HS-5 (cell line): ENCODE measurements around the gene LITAF.
"Not testable (repeated sequence)": the region's sequence is repeated elsewhere in the genome, so short reads cannot be mapped to it uniquely, and the experiment has no call there.

Experiments
- DNase-seq: peaks from one replicate; pipeline ENCODE4 v3.0.0-alpha.2; 2012; ENCODE audit warnings: low read depth

The LITAF gene

DNA sequence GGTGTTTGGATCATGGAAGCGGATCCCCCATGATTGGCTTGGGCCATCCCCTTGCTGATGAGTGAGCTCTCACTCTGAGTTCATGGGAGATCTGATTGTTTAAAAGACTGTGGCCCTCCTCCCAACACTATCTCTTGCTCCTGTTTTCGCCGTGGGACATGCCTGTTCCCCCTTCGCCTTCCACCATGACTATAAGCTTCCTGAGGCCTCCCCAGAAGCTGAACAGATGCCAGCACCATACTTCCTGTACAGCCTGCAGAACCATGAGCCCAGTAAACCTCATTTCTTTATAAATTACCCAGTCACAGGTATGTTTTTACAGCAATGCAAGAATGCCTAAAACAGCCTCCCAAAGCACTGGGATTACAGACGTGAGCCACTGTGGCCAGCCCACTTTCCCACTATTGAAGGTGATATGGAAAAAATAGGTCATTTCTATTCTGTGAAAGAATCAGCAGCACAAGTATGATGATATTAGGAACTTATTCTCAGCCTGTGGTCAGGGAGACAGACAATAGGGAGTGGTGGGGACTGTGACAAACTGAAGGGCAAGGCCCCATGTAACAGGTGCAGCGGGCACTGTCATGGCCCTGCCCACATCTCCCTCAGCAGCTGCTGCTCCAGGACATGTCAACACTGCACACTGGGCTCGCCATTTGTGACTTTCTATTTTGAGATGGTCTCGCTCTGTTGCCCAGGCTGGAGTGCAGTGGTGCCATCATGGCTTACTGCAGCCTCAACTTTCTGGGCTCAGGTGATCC is 33.7 kb upstream of the LITAF start:
- no peak for DNase-seq

DNA sequence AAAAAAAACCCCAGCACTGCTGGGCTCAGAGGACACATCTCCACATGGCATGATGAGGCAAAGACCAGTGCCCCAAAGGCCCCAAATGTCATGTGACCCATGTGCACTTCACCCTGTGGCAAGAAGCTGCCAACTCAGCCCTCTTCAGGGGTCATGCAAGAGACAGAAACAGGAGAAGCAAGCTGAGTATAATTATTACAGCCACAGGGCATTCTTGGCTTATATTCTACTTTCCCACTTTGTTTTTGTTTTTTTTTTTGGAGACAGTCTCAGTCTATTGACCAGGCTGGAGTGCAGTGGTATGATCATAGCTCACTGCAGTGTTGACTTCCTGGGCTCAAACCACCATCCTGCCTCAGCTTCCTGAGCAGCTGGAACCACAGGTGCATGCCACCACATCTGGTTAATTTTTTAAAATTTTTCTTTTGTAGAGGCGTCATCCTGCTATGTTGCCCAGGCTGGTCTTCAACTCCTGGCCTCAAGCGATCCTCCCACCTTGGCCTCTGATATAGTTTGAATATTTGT is 32.7 kb upstream of the LITAF start:
- DNase-seq = no peak

DNA sequence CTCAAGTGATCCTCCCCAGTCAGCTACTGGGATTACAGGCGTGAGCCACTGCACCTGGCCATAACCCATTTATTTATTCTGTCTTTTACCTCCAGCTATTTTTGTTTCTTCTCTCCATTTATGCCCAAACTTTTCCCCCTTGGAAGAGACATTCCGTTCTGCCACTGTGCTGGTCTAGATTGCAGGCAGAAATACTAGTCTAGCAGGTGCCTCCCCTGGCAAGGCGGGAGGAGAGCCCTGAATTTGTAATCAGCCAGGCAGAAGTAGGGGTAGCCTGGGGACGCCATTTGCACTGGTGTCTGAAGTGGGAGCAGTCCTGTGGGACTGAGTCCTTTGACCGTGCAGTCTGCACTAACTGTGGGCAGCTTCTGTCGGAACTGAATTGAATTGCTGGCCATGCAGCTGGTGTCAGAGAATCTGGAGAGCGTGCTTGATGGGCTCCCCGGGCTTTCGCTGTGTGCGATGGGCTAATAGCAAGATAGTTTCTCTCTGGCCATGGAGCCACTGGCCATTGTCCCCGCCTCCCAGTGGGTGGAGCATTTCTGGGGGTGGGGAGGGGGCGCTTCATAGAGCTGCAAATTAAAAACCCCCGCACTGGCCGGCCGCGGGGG is 31.5 kb upstream of the LITAF start:
- DNase-seq = no peak

DNA sequence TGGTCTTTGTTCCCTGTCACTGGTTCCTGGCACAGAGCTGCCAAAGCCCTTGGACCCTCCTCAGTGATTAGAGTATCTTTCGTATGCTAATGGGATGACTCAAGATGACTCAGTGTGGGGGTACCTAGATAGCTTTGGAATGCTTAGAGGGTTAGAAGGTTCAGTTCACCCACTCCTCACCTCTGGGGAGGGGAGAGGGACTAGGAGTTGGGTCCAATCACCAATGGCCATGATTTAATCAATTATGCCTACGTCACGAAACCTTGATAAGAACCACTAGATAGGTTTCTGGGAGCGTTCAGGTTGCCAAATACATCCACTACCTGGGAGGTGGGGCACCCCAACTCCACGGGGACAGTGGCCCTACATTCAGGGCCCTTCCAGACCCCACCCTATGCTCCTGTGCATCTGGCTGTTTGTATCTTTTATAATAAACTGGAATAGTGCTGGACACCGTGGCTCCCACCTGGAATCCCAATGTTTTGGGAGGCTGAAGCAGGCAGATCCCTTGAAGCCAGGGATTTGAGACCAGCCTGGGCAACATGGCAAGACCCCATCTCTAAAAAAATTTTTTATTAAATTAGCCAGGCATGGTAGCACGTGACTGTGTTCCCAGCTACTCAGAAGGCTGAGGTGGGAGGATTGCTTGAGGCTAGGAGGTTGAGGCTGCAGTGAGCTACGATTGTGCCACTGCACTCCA is 29.2 kb upstream of the LITAF start:
- DNase-seq = no peak

DNA sequence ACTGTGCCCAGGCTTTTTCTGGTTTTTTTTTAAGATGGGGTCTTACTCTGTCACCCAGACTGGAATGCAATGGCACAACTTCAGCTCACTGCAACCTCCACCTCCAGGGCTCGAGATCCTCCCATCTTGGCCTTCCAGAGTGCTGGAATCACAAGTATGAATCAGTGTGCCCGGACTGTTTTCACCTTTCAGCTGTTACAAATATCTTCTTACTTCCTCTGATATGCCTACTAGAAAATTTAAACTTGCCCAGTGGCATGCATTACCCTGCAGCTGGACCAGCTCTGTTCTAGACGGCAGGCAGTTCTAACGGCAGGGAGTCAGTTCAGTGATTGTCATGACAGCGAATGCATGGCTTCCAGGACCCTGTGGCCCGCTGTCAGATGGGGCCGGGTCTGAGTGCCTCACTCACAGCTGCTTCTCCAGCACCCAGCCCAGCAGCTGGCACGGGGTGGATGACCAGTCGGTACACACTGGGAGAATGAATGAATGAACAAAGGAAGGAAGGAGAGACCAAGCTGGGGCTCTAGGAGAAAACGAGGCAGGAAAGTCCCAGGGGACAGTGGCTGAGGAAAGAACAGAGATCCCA is 28.0 kb upstream of the LITAF start:
- DNase-seq = no peak

DNA sequence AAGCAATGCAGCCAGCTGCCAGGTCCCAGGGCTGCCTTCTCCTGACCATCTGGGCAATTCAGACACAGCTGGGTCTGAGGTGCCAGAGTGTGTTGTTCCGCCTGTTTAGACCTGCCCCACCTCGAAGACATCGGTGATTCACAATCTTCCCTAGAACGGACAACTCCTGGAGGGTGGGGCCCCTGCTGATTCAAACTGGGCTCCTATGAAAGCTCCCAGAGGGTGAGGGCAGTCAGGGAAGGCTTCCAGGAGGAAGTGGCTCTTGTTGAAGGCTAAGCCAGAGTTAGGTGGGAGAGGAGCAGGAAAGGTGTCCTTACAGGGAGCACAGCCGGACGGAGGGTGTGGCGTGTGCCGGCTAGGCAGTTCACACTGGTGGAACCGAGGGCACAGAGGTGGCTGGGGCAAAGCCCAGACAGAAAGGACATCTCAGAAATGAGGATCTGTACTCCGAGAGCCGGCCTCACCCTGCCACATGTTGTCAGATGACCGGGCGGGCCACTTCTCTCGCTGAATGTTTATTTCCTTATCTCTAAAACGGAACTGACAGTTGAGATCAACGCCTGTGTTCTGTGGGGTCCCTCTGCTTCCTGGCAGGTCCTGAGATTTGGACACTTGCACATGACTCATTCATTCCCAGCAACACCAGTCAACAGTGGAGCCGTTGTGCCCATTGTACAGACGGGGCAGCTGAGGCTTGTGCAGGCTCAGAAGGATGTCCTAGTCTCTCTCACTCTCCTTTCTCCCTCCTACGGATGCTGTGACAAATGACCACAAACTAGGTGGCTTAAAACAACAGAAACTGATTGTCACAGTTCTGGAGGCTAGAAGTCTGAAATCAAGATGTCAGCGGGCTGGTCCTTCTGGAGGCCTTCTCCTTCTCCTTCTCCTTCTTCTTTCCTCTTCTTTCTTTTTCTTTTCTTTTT is 26.9 kb upstream of the LITAF start:
- DNase-seq = no peak

DNA sequence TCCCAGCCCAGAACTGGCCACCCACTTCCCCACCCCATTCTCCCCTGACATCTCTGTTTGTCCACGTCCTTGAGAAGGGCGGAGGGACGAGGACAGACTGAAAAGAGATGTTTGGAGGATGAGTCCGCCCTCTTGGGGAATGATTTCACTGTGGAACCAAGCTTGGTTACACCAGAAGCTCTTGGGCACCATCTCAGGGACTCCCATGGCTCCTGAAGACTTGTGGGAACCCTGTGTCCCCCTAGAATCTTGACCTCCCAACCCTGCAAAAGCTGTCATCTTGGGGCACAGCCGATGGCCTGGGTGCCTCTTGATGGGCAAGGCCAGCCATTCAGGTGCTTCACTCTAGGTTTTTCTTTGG is 25.9 kb upstream of the LITAF start:
- DNase-seq = no peak

DNA sequence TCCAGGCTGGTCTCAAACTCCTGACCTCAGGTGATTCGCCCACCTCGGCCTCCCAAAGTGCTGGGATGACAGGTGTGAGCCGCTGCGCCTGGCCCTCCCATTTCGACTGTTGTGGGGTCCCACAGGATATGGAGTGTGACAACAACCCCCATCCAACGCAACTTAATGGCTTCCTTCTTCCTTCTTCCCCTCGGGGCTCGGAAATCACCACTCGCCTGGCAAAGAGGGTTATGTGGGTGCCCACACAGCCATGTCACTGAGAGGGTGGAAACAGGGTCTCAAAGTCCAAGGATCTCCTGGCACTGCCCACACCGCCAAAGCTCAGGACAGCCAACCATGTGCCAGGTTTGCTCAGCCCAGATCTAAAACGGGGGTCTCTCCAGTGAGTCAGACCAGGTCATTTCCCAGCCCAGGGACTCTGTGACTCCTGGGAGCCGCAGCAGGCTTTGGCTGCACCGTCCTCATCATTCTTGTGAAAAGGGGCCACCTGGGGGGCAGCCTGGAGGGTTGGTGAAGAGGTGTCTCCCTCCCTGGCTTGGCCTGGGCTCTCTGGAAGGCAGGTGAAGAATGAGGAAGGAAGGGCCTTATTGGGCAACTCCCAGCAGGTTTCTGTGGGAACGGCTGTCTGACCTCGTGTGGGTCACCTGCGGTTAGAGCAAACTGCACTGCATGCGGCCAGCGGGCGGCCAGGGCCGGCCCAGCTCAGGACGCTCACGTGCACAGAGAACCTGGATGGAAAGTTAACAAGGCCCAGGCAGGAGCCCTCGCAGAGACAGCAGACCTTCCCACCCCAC is 25.3 kb upstream of the LITAF start:
- DNase-seq = no peak

DNA sequence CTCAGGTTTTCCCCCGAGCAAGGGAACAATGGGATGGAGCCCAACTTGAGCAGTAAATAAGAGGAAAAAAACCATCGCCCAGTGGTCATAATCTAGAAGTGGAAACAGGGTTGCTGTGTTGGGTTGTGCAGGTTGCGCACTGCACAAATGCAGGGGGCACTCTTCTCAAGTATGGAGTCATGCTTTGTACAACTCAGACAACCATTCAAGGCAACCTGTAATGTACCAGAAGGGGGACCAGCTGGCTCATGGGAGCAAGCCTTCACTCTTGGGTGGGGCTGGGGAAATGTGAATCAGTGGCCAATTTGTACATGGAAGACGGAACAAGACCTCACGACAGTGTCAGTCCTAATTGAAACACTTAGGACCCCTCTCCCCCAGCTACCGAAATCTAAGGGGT is 23.9 kb upstream of the LITAF start:
- no peak for DNase-seq

DNA sequence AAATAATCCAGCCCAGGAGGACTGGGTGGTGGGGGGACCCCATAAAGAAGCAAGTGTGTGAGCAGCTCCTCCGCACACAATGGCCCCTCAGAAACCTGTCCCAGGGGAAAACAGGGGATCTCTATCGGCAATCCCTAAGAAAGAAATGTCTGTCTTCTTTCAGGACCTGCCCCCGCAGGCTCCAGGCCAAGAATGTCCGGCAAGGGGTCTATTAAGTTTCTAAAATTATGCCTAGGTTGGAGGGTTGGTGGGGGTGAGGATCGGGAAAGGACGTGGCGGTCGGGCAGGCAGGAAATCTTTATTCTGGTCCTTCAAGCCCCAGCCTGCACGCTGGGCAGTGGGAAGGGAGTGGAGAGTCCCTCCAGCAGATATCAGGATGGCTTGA is 23.4 kb upstream of the LITAF start:
- DNase-seq = no peak

DNA sequence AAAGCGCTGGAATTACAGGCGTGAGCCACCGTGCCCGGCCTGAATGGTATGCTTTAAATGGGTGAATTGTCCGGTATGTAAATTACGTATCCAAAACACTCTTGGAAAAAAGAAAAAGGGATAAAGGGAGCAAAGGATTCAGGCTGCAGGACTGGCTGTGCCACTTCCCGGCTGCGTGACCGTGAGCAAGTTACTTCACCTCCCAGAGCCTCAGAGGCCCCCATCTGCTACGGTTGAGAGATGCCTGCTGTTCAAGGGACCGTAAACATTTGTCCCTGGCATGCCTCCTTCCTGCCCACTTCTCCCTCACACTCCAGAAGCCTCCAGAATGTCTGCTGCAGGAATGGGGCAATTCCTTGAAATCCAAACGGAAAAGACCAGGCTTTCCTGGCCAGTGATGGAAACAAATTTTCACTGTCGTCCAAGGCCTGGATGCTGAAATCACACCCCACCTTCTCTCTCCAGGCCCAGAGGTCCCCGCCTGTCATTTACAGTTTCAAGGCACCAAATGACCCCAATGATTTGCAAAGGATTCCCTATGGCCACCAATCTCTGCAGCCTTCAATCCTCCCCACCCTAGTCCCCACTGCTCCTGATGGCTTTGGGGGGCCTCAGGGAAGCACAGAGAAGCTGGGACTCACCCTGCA is 22.9 kb upstream of the LITAF start:
- no peak for DNase-seq

DNA sequence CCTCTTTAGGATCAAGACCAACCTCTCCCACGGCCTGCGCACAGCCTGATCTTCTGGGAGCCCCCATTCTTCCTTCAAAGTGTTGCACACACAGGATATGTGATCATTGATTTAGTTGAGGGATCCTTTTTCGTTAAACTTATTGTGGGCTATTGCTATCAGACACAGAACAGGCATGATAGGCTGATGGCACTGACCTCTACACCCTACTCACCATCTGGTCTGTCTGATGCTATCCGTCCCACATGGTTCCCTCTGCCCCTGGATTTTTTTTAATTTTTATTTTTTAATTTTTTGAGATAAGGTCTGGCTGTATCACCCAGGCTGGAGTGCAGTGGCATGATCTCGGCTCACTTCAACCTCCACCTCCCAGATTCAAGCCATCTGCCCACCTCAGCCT is 19.2 kb upstream of the LITAF start:
- no peak for DNase-seq

DNA sequence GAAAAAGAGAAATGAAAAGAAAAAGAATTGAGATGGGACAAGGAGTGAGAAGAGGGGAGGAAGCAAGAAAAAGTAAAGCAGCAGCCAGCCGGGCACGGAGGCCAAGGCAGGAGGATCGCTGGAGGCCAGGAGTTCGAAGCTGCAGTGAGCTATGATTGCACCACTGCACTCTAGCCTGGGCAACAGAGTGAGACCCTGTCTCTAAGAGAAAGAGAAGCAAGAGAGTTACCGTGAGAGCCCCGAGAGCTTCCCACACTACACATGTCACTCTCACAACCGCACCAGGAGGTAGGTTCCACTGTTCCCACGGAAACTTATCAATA is 18.8 kb upstream of the LITAF start:
- DNase-seq = no peak

DNA sequence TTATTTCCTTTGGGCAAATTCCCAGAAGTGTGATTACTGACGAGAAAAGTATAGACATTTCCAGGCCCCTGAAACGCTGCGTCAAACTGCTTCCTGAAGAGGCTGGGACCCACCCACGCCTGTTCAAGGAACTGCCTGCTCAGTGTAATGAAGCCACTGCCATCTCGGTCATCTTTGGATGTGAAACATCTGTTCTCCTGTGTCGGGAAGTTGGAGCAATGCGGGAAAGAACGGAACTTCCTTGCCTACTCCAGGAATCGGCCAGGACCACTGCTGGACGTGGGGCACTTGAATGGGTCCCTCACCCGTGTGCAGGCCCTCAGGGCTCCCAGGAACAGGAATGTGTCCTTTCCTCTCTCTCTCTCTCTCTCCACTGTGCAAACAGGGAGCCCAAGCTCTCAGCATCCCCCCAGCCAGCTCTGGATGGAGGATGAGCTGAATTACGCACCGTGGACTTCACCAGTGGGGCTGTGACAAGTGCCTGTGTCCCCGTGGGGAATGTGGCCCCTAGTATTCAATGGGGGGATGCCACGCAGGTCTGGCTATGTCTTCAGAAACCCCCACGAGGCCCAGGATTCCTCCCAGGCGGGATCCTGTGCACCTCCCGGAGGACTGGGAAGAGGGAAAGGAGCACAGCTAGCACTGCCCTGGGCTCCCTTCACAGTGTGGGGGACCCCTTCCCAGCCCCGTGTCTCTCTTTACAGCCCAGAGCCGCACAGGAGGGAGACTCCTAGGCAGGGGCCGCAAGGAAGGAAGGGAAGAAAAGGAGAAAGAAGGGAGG is 18.3 kb upstream of the LITAF start:
- no peak for DNase-seq

DNA sequence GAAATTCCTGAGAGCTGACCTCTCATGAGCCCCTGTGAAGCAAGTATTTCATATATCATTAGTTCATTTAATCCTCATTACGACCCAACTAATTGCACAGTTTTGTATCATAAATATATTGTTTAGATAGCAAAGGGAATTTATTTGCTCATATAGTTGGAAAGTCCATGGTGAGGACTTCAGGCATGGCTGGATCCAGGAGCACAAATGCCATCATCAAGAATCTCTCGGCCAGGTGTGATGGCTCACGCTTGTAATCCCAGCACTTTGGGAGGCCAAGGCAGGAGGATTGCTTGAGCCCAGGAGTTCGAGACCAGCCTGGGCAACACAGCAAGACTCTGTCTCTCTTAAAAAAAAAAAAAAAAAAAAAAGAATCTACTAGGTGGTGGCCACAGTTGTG is 17.6 kb upstream of the LITAF start:
- DNase-seq = not testable (repeated sequence)

DNA sequence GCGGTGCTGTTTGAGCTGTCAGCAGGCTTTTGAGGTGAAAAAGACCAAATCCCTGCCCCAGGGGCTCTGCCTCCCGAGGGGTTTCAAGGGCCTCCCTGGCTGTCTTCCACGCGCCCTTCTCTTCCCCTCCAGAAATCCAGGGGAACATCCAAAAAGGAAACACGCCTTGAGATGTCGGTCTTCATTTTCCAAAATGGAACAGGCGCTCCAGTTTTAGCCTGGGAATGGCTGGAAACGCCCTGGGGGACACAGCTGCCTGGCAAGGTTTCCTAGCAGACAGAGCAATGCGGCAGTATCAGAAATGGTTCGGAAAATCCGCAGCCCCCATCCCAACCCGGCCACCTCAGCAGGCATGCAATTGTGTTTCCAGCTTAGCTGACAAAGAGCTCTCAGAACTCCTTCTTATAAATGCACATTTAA is 16.6 kb upstream of the LITAF start:
- DNase-seq = no peak

DNA sequence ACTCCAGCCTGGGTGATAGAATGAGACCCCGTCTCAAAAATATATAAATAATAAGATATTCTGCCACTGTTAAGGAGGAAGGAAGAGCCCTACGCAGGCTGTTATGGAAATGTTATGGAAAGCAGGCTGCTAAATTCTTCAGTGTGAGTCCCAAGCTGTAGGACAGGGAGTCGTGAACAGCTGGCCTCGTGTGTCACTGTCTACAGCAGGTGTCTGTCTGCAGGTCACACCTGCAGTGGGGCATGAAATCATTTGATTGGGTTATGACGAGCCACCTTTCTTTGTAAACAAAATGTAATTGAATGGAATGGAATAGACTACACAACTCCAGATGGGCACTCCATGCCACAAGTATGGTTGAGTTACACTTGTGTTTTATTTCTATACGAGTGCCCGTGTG is 15.6 kb upstream of the LITAF start:
- no peak for DNase-seq

DNA sequence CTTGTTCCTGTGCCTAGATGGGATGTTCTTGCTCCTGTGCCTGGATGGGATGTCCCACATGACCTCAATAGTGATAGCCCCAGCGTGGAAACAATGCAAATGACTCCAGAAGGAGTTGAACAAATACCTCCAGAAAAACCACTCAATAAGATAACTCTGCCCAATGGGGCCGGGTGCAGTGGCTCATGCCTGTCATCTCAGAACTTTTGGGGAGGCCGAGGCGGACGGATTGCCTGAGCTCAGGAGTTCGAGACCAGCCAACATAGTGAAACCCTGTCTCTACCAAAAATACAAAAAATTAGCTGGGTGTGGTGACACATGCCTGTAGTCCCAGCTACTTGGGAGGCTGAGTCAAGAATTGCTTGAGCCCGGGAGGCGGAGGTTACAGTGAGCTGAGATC is 15.2 kb upstream of the LITAF start:
- DNase-seq = no peak

DNA sequence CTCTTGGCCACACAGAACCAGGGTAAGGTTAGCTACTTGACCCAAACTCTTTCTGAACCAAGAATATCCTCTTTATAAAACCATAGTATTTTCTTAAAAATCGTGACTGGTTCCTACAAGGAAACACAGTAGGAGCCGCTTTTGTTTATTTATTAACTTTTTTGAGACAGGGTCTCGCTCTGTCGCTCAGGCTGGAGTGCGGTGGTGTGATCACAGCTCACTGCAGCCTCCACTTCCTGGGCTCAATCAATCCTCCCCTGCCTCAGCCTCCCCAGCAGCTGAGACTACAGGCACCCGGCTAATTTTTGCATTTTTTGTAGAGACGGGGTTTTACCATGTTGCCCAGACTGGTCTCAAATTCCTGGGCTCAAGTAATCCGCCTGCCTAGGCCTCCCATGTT is 14.7 kb upstream of the LITAF start:
- no peak for DNase-seq

DNA sequence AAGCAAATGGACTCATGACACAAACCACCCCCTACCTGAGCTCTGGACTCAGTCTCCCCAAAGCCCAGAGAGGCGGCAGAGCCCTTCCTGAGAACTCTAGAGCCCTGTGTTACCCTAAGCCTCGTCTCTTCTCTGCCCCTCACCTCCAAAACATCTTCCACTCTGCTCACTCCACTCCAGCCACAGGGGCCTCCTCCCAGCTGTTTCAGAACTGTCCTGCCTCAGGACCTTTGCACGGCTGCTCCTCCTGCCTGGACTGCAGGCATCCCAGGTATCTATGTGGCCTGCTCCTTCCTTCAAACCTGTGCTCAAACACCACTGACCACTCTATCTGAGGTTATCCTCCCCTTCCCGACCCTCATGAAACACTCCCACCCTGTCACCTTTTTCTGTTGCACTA is 12.9 kb upstream of the LITAF start:
- no peak for DNase-seq
